Gastrocnemius medialis (tissue), 4 donors: ENCODE data around the gene PEMT. TPM values are rescaled to one million over a fixed set of nuclear protein-coding genes. Genes with fewer than 3 reads are reported as not detected.

Source experiments
- ATAC-seq, 2 donors: fragments of 150-250 bp; one replicate each; pipeline ENCODE4 v1.9.1; 2016
- DNase-seq, 2 donors: peaks; one replicate each; pipeline ENCODE4 v3.0.0-alpha.2; 2019
- H3K27ac ChIP-seq, 4 donors: fragments of 200-600 bp; sonication (generic); 1 replicate in 1 of 4; 2 replicates in 3 of 4; pipeline ENCODE4 v1.5.1; 2016 to 2018; ENCODE audit warnings: mild to moderate bottlenecking in 2 of 4, moderate library complexity in 1 of 4
- H3K27me3 ChIP-seq, 3 donors: fragments of 200-600 bp; sonication (generic) in 2 of 3; 1 replicate in 1 of 3; 2 replicates in 2 of 3; pipeline versions ENCODE4 v1.5.1 to v1.6.0; 2016 to 2019; ENCODE audit warnings: mild to moderate bottlenecking in 1 of 3, moderate library complexity in 1 of 3
- H3K36me3 ChIP-seq, 2 donors: fragments of 200-600 bp; sonication (generic) in 1 of 2; one replicate each; pipeline ENCODE4 v1.5.1; 2017 to 2018
- H3K4me1 ChIP-seq, 2 donors: fragments of 200-600 bp; sonication (generic) in 1 of 2; one replicate each; pipeline ENCODE4 v1.5.1; 2016 to 2017; ENCODE audit warnings: mild to moderate bottlenecking in 2 of 2
- H3K4me3 ChIP-seq, 4 donors: fragments of 200-600 bp; sonication (generic) in 3 of 4; 1 replicate in 1 of 4; 2 replicates in 3 of 4; pipeline ENCODE4 v1.5.1; 2016 to 2019; ENCODE audit warnings: mild to moderate bottlenecking in 2 of 4
- H3K9me3 ChIP-seq, 3 donors: fragments of 200-600 bp; sonication (generic) in 2 of 3; 1 replicate in 1 of 3; 2 replicates in 2 of 3; pipeline ENCODE4 v1.5.1; 2016 to 2019
- POLR2A ChIP-seq, 2 donors: fragments of 450-650 bp; IDR thresholded peaks; one replicate each; pipeline ENCODE4 v1.6.1; 2017; ENCODE audit warnings: antibody characterized with exemption in 2 of 2, mild to moderate bottlenecking in 2 of 2, moderate library complexity in 2 of 2
- in situ Hi-C, 4 donors: fragments of 200-750 bp; cut with MboI; loops; one replicate each; pipeline versions ENCODE4 v1.15.0 to v1.8.0; 2017; ENCODE audit warnings: low sequenced_read_pairs in 4 of 4
- intact Hi-C: fragments of 100-400 bp; cut with DNase I; formaldehyde crosslinking; loops from one replicate; pipeline ENCODE4 v1.15.1; 2023; ENCODE audit warnings: low total_unique reads
- total RNA-seq, 4 donors: library from RNA; depleted of rRNA; stranded (reverse); fragments of >200 nt; gene quantifications; one replicate each; pipeline versions ENCODE4 v1.1.0 to v1.2.3, GENCODE V29; 2016
- TF ChIP-seq, protein P1 (sequence below), 5 experiments: fragments of 450-650 bp in 3 of 5; fragments of 200-600 bp in 2 of 5; sonication (generic) in 2 of 5; IDR thresholded peaks in 4 of 5; conservative IDR thresholded peaks in 1 of 5; 1 replicate in 4 of 5; 2 replicates in 1 of 5; pipeline ENCODE4 v1.5.1; 2016 to 2019; ENCODE audit warnings: antibody characterized with exemption in 5 of 5, mild to moderate bottlenecking in 3 of 5, moderate library complexity in 3 of 5

PEMT gene
- total RNA-seq, 4 donors from 2014 or later: 32.8 to 48.2 (median 34.2) TPM

DNA sequence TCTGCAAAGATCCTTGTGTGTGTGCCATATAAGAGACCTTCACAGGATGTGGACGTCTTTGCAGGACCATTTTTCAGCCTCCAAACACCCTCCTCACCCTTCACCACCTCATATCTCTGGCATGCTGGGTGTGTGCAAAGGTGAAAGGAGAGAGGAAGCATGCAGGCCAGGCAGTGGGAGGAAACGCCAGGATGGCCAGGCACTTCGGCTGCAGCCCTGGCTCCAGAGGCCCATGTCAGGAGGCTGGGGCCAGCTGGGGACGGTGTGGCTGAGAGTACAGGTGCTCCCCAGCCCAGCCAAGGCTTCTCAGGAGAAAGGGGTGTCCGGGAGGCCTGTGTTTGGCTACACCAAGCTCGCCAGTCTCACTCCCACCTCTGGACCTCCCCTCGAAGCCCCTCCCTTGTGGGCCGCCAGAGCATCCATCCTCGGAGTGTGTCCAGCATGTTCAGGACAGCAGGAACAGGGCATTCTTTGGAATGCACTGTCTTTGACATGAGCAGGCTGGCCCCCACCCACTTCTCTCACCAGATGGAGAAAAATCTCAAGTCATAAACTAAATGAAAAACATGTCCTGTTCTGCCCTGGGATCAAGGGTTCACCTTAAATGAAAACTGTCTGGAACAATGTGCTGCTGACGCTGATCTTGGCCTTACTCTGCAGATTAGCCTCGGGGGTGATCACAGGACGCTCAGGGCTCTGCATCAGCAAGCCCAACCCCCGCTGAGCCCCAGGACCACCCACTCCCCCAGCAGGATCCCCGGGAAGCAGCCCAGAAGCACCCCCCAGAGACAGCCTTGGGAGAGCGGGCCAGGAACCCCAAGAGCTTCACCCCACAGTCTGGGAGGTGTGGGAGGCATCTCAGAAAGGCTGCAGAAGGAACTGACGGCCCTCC is 15.9 kb downstream of the PEMT start:
- ATAC-seq (no peak), DNase-seq (no peak)
- H3K27ac ChIP-seq: no peak overlapping the region
- H3K4me3 ChIP-seq: no peak overlapping the region
- H3K9me3 ChIP-seq: no peaks in the 10 kb centered on the region
- intact Hi-C loops (no loop called here), in situ Hi-C loops (loop anchor here in 1 of 4 donors (10.0 kb wide), 1 partner anchor 221 kb away; no protein-coding TSS in a partner anchor)
- peaks cover under 1 to 5% of the 10 kb centered on the region in 2 donors for H3K4me1 ChIP-seq
- no peaks in the 10 kb centered on the region for H3K36me3 ChIP-seq
- no peak for TF ChIP-seq POLR2A (IDR thresholded peaks at IDR 0.05)
- TF ChIP-seq, protein P1, sequence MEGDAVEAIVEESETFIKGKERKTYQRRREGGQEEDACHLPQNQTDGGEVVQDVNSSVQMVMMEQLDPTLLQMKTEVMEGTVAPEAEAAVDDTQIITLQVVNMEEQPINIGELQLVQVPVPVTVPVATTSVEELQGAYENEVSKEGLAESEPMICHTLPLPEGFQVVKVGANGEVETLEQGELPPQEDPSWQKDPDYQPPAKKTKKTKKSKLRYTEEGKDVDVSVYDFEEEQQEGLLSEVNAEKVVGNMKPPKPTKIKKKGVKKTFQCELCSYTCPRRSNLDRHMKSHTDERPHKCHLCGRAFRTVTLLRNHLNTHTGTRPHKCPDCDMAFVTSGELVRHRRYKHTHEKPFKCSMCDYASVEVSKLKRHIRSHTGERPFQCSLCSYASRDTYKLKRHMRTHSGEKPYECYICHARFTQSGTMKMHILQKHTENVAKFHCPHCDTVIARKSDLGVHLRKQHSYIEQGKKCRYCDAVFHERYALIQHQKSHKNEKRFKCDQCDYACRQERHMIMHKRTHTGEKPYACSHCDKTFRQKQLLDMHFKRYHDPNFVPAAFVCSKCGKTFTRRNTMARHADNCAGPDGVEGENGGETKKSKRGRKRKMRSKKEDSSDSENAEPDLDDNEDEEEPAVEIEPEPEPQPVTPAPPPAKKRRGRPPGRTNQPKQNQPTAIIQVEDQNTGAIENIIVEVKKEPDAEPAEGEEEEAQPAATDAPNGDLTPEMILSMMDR (IDR thresholded peaks at IDR 0.05 in 4 of 5, conservative IDR thresholded peaks at IDR 0.05 in 1 of 5): no peak
- no peaks in the 10 kb centered on the region for H3K27me3 ChIP-seq

DNA sequence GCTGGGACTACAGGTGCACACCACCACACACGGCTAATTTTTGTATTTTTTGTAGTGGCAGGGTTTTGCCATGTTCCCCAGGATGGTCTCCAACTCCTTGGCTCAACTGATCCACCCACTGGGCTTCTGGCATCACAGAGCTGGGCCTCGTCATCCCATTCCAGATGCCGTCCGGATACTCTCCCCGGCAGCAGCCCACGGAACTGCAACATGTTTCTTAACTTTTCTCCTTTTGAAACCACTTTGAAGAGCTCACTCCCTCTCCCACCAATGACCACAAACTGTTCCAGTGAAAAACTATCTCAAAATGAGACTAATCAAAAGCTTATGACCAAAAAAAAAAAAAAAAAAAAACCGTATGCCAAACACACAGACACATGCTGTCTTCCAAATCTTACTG is 17.6 kb downstream of the PEMT start:
- intact Hi-C loops: no loop called here
- in situ Hi-C loops: loop anchor here (5.0 to 10.0 kb wide), 3 partner anchors 77 to 219 kb away; partner anchors contain the start of gene RASD1 (in 3 of the 4)
- H3K27ac ChIP-seq: no peak overlapping the region
- H3K36me3 ChIP-seq: no peaks in the 10 kb centered on the region
- no peak overlapping the region for H3K4me3 ChIP-seq
- no peaks in the 10 kb centered on the region for H3K9me3 ChIP-seq
- DNase-seq (no peak), ATAC-seq (no peak)
- no peaks in the 10 kb centered on the region for H3K27me3 ChIP-seq
- H3K4me1 ChIP-seq: peaks cover 18 to 20% of the 10 kb centered on the region in 2 donors
- no peak for TF ChIP-seq POLR2A (IDR thresholded peaks at IDR 0.05)
- TF ChIP-seq, protein P1 (IDR thresholded peaks at IDR 0.05 in 4 of 5, conservative IDR thresholded peaks at IDR 0.05 in 1 of 5): no peak

DNA sequence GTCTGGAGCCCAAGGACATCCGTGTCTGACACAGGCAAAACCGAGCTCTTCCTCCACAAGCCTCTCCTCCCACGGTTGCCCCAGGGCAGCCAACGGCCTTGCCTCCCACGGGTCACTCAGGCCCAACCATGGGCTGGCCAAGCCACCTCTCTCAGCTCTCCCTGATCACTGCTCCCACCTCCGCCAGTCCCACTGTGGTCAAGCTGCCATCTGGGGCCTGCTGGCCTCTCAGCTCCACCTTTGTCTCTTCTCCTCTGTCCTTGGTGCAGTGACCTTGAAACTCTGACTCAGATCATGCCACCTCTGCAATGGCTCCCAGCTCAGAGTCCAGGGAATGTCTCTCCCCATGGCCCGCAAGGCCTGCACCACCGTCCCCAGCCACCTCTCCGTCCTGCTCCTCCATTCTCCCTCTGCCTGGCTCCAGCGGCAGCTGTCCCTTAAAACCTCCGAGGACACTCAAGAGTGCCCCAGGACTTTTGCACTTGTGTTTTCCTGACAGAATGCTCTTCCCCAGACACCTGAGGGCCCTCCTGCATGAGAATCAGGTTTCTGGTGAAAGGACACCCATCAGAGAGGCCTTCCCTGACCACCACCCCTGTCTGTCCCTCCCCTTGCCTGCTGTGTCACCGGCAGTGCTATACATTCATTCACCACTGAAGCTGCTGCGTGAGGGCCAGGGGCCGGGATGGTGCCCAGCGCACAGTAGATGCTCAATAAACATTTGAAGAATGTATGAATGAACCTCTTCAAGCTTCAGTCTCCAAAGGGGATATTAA is 19.3 kb downstream of the PEMT start:
- no peaks in the 10 kb centered on the region for H3K36me3 ChIP-seq
- TF ChIP-seq POLR2A (IDR thresholded peaks at IDR 0.05): no peak
- TF ChIP-seq, protein P1 (IDR thresholded peaks at IDR 0.05 in 4 of 5, conservative IDR thresholded peaks at IDR 0.05 in 1 of 5): no peak
- ATAC-seq: no peak
- no peaks in the 10 kb centered on the region for H3K27me3 ChIP-seq
- peaks cover 33 to 36% of the 10 kb centered on the region in 2 donors for H3K4me1 ChIP-seq
- no peaks in the 10 kb centered on the region for H3K9me3 ChIP-seq
- intact Hi-C loops (no loop called here), in situ Hi-C loops (loop anchor here (5.0 to 10.0 kb wide), 3 partner anchors 75 to 217 kb away; partner anchors contain the start of gene RASD1 (in 3 of the 4))
- no peak for DNase-seq
- no peak overlapping the region for H3K27ac ChIP-seq
- H3K4me3 ChIP-seq: no peak overlapping the region

DNA sequence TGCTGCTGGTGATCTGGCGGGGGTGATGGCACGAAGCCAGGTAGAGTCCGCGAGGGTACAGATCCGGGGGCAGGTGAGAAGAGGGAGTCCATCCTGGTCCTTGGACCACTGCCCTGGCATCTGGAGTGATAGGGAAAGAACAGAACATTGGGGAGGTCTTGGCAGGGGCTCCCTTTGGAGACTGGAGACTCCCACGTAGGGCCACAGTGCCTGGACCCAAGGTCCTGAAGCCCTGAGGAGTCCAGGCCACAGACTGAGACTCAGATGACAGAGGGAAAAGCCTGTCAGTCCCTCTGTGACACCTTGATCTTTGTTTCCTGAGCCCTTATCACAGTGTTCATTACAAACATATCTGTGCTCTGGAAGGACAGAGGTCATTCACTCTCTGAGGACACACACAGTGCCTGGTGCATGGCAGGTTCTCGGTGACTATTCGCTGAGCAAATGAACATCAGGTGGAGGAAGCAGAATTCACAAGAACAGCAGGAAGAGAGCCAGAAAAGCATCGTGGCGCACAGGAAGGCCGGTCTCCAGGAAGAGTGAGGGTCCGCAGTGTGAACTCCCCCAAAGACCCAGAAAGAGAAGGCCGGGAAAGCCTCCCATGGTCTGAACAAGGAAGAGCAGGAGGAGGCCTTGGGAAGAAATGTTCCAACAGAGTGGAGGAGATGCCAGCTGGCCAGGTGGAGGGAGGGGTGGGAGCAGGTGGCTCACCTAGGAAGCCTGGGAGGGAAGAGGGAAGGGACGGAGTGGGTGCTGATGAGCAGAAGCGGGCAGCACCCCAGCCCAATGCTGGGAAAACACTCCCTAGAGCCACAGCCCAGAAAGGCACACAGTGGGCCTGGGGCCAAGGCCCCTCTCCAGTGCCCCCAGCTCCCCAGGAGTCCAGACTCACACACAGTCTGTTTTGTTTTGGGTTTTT is 20.5 kb downstream of the PEMT start:
- Histone ChIP-seq H3K9me3 (no peaks in the 10 kb centered on the region), H3K27ac (no peak overlapping the region), H3K27me3 (no peaks in the 10 kb centered on the region), H3K4me3 (no peak overlapping the region), H3K4me1 (peaks cover 45 to 48% of the 10 kb centered on the region in 2 donors), H3K36me3 (no peaks in the 10 kb centered on the region)
- TF ChIP-seq, protein P1 (IDR thresholded peaks at IDR 0.05 in 4 of 5, conservative IDR thresholded peaks at IDR 0.05 in 1 of 5): no peak
- TF ChIP-seq POLR2A (IDR thresholded peaks at IDR 0.05): no peak
- DNase-seq: no peak
- in situ Hi-C loops: loop anchor here (5.0 to 10.0 kb wide), 3 partner anchors 74 to 216 kb away; partner anchors contain the start of gene RASD1 (in 3 of the 4)
- ATAC-seq: no peak
- intact Hi-C loops: loop anchor here (1.0 kb wide), 1 partner anchor 216 kb away; no protein-coding TSS in a partner anchor
